Measurements from ENCODE around the gene ANKK1.

The ANKK1 gene

GRCh38 chr11:113385749-113386148 lies 1.8 kb upstream of the ANKK1 start:
- no peaks in the 10 kb centered on the region for H3K4me1 ChIP-seq
- H3K9ac ChIP-seq = no peak overlapping the region
- H3K27me3 ChIP-seq (ENCODE audit: control insufficient read depth, insufficient read depth, low read length) = no peaks in the 10 kb centered on the region
- H3K79me2 ChIP-seq = no peaks in the 10 kb centered on the region
- no peaks in the 10 kb centered on the region for H3K36me3 ChIP-seq (ENCODE audit: control insufficient read depth, insufficient read depth, low read length)
- H3K27ac ChIP-seq = no peak overlapping the region
- H3K9me3 ChIP-seq (ENCODE audit: control insufficient read depth, low read length) = no peaks in the 10 kb centered on the region
- no peak overlapping the region for H3K4me2 ChIP-seq (ENCODE audit: low read length)
- no peak for TF ChIP-seq CTCF (IDR thresholded peaks at IDR 0.05)
- H3K4me3 ChIP-seq (ENCODE audit: low read depth, low read length) = no peak overlapping the region
- no peak overlapping the region for H2AFZ ChIP-seq

GRCh38 chr11:113386866-113387265 lies 713 bp upstream of the ANKK1 start:
- no peak for TF ChIP-seq CTCF (IDR thresholded peaks at IDR 0.05)
- H2AFZ ChIP-seq = no peak overlapping the region
- no peak overlapping the region for H3K4me3 ChIP-seq (ENCODE audit: low read depth, low read length)
- H3K4me1 ChIP-seq = no peaks in the 10 kb centered on the region
- H3K27me3 ChIP-seq (ENCODE audit: control insufficient read depth, insufficient read depth, low read length) = no peaks in the 10 kb centered on the region
- H3K36me3 ChIP-seq (ENCODE audit: control insufficient read depth, insufficient read depth, low read length) = no peaks in the 10 kb centered on the region
- H3K9ac ChIP-seq = no peak overlapping the region
- no peaks in the 10 kb centered on the region for H3K79me2 ChIP-seq
- H3K27ac ChIP-seq = no peak overlapping the region
- no peak overlapping the region for H3K4me2 ChIP-seq (ENCODE audit: low read length)
- no peaks in the 10 kb centered on the region for H3K9me3 ChIP-seq (ENCODE audit: control insufficient read depth, low read length)

- TF ChIP-seq CTCF (IDR thresholded peaks at IDR 0.05) = no peak
- H3K79me2 ChIP-seq = no peaks in the 10 kb centered on the region
- H2AFZ ChIP-seq = no peak overlapping the region
- H3K9me3 ChIP-seq (ENCODE audit: control insufficient read depth, low read length) = no peaks in the 10 kb centered on the region
- no peaks in the 10 kb centered on the region for H3K36me3 ChIP-seq (ENCODE audit: control insufficient read depth, insufficient read depth, low read length)
- no peak overlapping the region for H3K4me3 ChIP-seq (ENCODE audit: low read depth, low read length)
- H3K27ac ChIP-seq = no peak overlapping the region
- no peaks in the 10 kb centered on the region for H3K27me3 ChIP-seq (ENCODE audit: control insufficient read depth, insufficient read depth, low read length)
- no peak overlapping the region for H3K9ac ChIP-seq
- H3K4me2 ChIP-seq (ENCODE audit: low read length) = no peak overlapping the region
- H3K4me1 ChIP-seq = no peaks in the 10 kb centered on the region
Observed at GRCh38 chr11:113389272-113389671, 1.7 kb downstream of the ANKK1 start.

- no peak for TF ChIP-seq CTCF (IDR thresholded peaks at IDR 0.05)
- Histone ChIP-seq H3K4me2 (ENCODE audit: low read length) (no peak overlapping the region), H3K27me3 (ENCODE audit: control insufficient read depth, insufficient read depth, low read length) (no peaks in the 10 kb centered on the region), H3K27ac (no peak overlapping the region), H2AFZ (no peak overlapping the region), H3K79me2 (no peaks in the 10 kb centered on the region), H3K4me3 (ENCODE audit: low read depth, low read length) (no peak overlapping the region), H3K4me1 (no peaks in the 10 kb centered on the region), H3K9ac (no peak overlapping the region), H3K36me3 (ENCODE audit: control insufficient read depth, insufficient read depth, low read length) (no peaks in the 10 kb centered on the region), H3K9me3 (ENCODE audit: control insufficient read depth, low read length) (no peaks in the 10 kb centered on the region)
Observed at GRCh38 chr11:113392236-113392921, 4.8 kb downstream of the ANKK1 start.

DNA sequence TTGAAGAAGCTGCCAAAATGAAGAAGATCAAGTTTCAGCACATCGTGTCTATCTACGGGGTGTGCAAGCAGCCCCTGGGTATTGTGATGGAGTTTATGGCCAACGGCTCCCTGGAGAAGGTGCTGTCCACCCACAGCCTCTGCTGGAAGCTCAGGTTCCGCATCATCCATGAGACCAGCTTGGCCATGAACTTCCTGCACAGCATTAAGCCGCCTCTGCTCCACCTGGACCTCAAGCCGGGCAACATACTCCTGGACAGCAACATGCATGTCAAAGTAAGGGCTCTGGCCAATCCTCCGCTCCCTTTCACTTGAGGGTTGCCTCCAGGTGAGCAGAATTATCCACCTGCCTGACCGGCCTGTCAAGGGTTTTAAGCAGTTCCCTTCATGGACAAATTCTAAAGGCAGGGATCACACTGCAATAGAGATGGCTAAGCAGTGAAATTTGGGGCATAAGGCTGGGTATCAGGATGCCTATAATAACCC lies 6.0 kb downstream of the ANKK1 start:
- Histone ChIP-seq H3K9ac (no peak overlapping the region), H3K27me3 (ENCODE audit: control insufficient read depth, insufficient read depth, low read length) (no peaks in the 10 kb centered on the region), H3K4me1 (no peaks in the 10 kb centered on the region), H3K79me2 (no peaks in the 10 kb centered on the region), H3K4me2 (ENCODE audit: low read length) (no peak overlapping the region), H2AFZ (no peak overlapping the region), H3K36me3 (ENCODE audit: control insufficient read depth, insufficient read depth, low read length) (no peaks in the 10 kb centered on the region), H3K9me3 (ENCODE audit: control insufficient read depth, low read length) (no peaks in the 10 kb centered on the region), H3K4me3 (ENCODE audit: low read depth, low read length) (no peak overlapping the region), H3K27ac (no peak overlapping the region)
- no peak for TF ChIP-seq CTCF (IDR thresholded peaks at IDR 0.05)
